ENCODE results near the gene SDCBP2. TPM values are rescaled to one million over a fixed set of nuclear protein-coding genes. Genes with fewer than 3 reads are reported as not detected.

The SDCBP2 gene
- total RNA-seq, 4 donors from 2014 or later = 90.2 to 175 (median 134) TPM

GRCh38 chr20:1331101-1331500, 2.2 kb upstream of the SDCBP2 start:
- no peak for TF ChIP-seq CTCF (IDR thresholded peaks at IDR 0.05)
- no peak for TF ChIP-seq POLR2A (IDR thresholded peaks at IDR 0.05)
- DNase-seq = no peak
- peaks cover 46 to 88% (median 51%) of the 10 kb centered on the region in 3 donors for H3K4me1 ChIP-seq
- intact Hi-C loops (cut with DNase I) = no loop called here
- no peak overlapping the region for H3K4me3 ChIP-seq
- no peaks in the 10 kb centered on the region for H3K9me3 ChIP-seq
- H3K27me3 ChIP-seq = no peaks in the 10 kb centered on the region
- peaks cover 0 to 22% (median 0%) of the 10 kb centered on the region in 3 donors for H3K36me3 ChIP-seq
- 84 to 100% methylated on average over 2 of the region's 2 CpGs for WGBS, 2 donors
- peak overlapping the region; percentile 90 to 99 (median 98) for H3K27ac ChIP-seq

DNA sequence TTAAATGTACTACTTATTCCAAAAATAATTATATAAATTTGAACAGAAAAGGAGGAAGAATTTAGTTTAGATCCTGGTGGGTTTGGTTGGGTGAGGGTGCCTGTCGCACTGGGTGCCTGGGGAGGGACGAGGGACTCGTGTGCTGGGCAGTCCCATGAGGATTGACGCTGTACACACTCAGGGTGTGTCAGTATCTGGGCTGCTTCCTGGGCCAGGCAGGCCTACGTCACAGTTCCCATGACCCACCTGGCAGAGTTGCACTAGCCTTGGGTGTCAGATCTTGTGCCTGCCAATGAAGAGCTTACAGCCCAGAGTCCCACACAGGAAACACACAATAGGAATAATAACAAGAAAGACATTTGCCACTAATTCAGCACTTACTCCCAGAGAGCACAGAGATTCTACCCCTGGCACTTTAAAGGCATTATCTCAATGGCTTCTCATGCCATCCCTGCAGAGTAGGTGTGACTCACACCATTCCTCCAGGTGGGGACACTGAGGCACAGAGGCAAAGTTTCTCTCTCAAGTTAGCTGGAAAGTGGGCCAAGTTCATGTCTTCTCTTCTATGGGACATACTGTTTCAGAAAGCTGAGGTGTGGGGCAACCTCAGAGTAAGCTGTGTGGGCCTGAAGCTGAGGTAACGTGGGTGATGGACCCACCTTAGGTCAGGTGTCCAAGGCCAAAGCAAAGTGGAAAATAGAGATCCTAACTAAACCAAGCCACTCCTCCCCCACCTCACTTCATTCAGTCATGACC, 1.3 kb upstream of the SDCBP2 start:
- DNase-seq = no peak
- Histone ChIP-seq H3K27ac (peak overlapping the region; percentile 90 to 99 (median 98)), H3K36me3 (peaks cover 0 to 22% (median 0%) of the 10 kb centered on the region in 3 donors), H3K27me3 (no peaks in the 10 kb centered on the region), H3K9me3 (no peaks in the 10 kb centered on the region), H3K4me1 (peaks cover 47 to 84% (median 48%) of the 10 kb centered on the region in 3 donors), H3K4me3 (no peak overlapping the region)
- TF ChIP-seq POLR2A (IDR thresholded peaks at IDR 0.05) (peak in 1 of 4 donors; percentile 44), CTCF (IDR thresholded peaks at IDR 0.05) (no peak)
- intact Hi-C loops (cut with DNase I) = no loop called here
- 35 to 58% methylated on average over 6 of the region's 6 CpGs for WGBS, 2 donors

GRCh38 chr20:1327827-1328679, 886 bp downstream of the SDCBP2 start:
- peaks cover 48 to 89% (median 60%) of the 10 kb centered on the region in 3 donors for H3K4me1 ChIP-seq
- 70 to 79% methylated on average over 6 of the region's 7 CpGs for WGBS, 2 donors
- H3K4me3 ChIP-seq = peak overlapping the region; percentile 27 to 95 (median 82)

DNA sequence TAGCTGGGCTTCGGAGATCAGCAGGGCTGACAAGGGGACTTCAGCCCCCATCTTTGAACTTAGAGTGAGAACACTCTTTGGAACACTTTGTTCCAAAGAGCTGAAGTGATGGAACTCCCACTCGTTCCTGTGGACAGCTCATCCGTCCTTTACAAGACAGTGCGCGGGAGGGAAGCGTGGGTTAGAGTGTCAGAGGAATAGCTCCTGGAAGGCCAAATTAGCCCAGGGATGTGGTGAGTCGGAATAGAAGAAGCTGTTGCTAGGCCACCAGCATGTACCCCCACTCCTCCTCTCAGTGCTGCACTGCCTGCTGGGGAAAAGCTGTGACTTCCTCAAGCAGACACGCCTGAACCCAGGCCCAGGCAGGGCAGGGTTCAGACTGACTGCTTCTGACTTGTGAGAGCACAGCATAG, 1.7 kb downstream of the SDCBP2 start:
- H3K27me3 ChIP-seq = no peaks in the 10 kb centered on the region
- intact Hi-C loops (cut with DNase I) = no loop called here
- no peaks in the 10 kb centered on the region for H3K9me3 ChIP-seq
- H3K4me1 ChIP-seq = peaks cover 48 to 90% (median 65%) of the 10 kb centered on the region in 3 donors
- peaks cover 0 to 2% (median 0%) of the 10 kb centered on the region in 3 donors for H3K36me3 ChIP-seq
- DNase-seq = no peak
- TF ChIP-seq CTCF (IDR thresholded peaks at IDR 0.05) (no peak), POLR2A (IDR thresholded peaks at IDR 0.05) (peak in 1 of 4 donors; percentile 54)
- WGBS, 2 donors = 31 to 43% methylated on average over 3 to 6 of the region's 8 CpGs
- H3K27ac ChIP-seq = peak overlapping the region; percentile 96 to 99 (median 98)
- peak overlapping the region; percentile 27 to 95 (median 82) for H3K4me3 ChIP-seq

More at GRCh38 chr20:1327827-1328679, 886 bp downstream of the SDCBP2 start:
- peak overlapping the region; percentile 96 to 99 (median 98) for H3K27ac ChIP-seq
- H3K27me3 ChIP-seq = no peaks in the 10 kb centered on the region
- DNase-seq = no peak
- intact Hi-C loops (cut with DNase I) = no loop called here
- TF ChIP-seq CTCF (IDR thresholded peaks at IDR 0.05) (no peak), POLR2A (IDR thresholded peaks at IDR 0.05) (no peak)
- no peaks in the 10 kb centered on the region for H3K9me3 ChIP-seq
- H3K36me3 ChIP-seq = peaks cover 0 to 10% (median 0%) of the 10 kb centered on the region in 3 donors
